ENCODE measurements around the gene STX1B.
A peak's percentile ranks its signal among the peaks of the same experiment; 100 is the strongest.

Gene STX1B

DNA sequence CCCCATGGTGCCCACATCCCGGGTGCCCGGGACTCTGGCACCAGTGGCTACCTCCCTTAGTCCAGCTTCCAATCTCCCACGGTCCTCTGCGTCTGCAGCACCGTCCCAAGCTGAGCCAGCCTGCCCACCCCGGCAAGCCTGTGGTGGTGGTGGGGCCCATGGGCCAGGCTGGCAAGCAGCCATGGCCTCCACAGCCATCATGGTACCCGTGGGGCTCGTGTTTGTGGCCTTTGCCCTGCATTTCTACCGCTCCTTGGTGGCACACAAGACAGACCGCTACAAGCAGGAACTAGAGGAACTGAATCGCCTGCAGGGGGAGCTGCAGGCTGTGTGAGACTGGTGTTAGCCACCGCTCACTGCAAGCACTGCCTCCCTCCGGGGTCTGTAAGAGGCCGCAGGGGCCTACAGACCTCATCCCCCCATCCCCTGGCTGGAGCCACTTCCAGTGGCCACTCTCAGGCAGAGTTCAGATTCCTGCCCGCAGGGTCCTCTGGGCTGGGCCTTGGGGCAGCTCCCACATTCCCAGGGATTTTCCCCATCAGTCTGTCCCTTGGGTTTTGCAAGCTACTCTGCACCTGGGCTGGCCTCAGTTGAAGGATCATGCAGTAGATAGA, 56.8 kb downstream of the STX1B start:
- peaks cover 0 to 41% (median 19%) of the 10 kb centered on the region in 4 experiments for H3K36me3 ChIP-seq (ENCODE audit: control insufficient read depth in 4 of 4, insufficient read depth in 4 of 4, low read length in 3 of 4)
- peak; percentile 74 to 90 (median 87) for DNase-seq
- no peaks in the 10 kb centered on the region for H3K27me3 ChIP-seq (replicated peaks in 2 of 5; ENCODE audit: control insufficient read depth in 4 of 5, insufficient read depth in 5 of 5, low read length in 4 of 5)
- WGBS (ENCODE audit: insufficient coverage): 77% methylated on average over 14 of the region's 15 CpGs
- no peaks in the 10 kb centered on the region for H3K9me3 ChIP-seq (ENCODE audit: control extremely low read depth in 1 of 5, control insufficient read depth in 4 of 5, insufficient read depth in 2 of 5, low read depth in 1 of 5, low read length in 4 of 5)
- CTCF ChIA-PET: interaction anchor here (0.7 to 5.8 kb wide), 13 partner anchors 9 to 432 kb away, joined by 3 to 50 read pairs (median 4); partner anchors contain the start of genes PHKG2 and VKORC1
- H3K27ac ChIP-seq (ENCODE audit: insufficient read depth in 1 of 2, low read depth in 1 of 2, low read length in 2 of 2, poor library complexity in 1 of 2, severe bottlenecking in 2 of 2): no peak overlapping the region
- POLR2A ChIA-PET: interaction anchor here (0.7 kb wide), 1 partner anchor 52 kb away, joined by 3 read pairs; no protein-coding TSS in a partner anchor
- H3K4me1 ChIP-seq (ENCODE audit: control extremely low read depth in 1 of 4, control insufficient read depth in 4 of 4, insufficient read depth in 4 of 4, low read length in 3 of 4): peaks cover 2 to 48% (median 31%) of the 10 kb centered on the region in 4 experiments
- H3K4me3 ChIP-seq (ENCODE audit: control insufficient read depth in 1 of 7, extremely low read depth in 1 of 7, insufficient read depth in 4 of 7, low read depth in 2 of 7, low read length in 6 of 7): no peak overlapping the region

DNA sequence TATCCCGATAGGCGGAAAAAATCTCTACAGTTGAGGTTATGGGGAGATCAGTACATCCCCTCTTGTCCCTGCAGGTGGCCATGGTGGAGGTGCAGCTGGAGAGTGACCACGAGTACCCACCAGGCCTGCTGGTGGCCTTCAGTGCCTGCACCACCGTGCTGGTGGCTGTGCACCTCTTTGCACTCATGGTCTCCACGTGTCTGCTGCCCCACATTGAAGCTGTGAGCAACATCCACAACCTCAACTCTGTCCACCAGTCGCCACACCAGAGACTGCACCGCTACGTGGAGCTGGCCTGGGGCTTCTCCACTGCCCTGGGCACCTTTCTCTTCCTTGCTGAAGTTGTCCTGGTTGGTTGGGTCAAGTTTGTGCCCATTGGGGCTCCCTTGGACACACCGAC, 57.3 kb downstream of the STX1B start:
- Histone ChIP-seq H3K4me1 (ENCODE audit: control extremely low read depth in 1 of 4, control insufficient read depth in 4 of 4, insufficient read depth in 4 of 4, low read length in 3 of 4) (peaks cover 2 to 47% (median 30%) of the 10 kb centered on the region in 4 experiments), H3K27me3 (replicated peaks in 2 of 5; ENCODE audit: control insufficient read depth in 4 of 5, insufficient read depth in 5 of 5, low read length in 4 of 5) (no peaks in the 10 kb centered on the region), H3K36me3 (ENCODE audit: control insufficient read depth in 4 of 4, insufficient read depth in 4 of 4, low read length in 3 of 4) (peaks cover 0 to 41% (median 19%) of the 10 kb centered on the region in 4 experiments), H3K4me3 (ENCODE audit: control insufficient read depth in 1 of 7, extremely low read depth in 1 of 7, insufficient read depth in 4 of 7, low read depth in 2 of 7, low read length in 6 of 7) (no peak overlapping the region), H3K27ac (ENCODE audit: insufficient read depth in 1 of 2, low read depth in 1 of 2, low read length in 2 of 2, poor library complexity in 1 of 2, severe bottlenecking in 2 of 2) (no peak overlapping the region), H3K9me3 (ENCODE audit: control extremely low read depth in 1 of 5, control insufficient read depth in 4 of 5, insufficient read depth in 2 of 5, low read depth in 1 of 5, low read length in 4 of 5) (no peaks in the 10 kb centered on the region)
- POLR2A ChIA-PET: interaction anchor here (0.7 kb wide), 1 partner anchor 51 kb away, joined by 3 read pairs; no protein-coding TSS in a partner anchor
- DNase-seq: no peak
- CTCF ChIA-PET: interaction anchor here (1.3 to 5.8 kb wide), 7 partner anchors 9 to 205 kb away, joined by 3 to 50 read pairs (median 8); partner anchors contain the start of genes PHKG2 and VKORC1
- WGBS (ENCODE audit: insufficient coverage): 97% methylated on average over 9 of the region's 9 CpGs

DNA sequence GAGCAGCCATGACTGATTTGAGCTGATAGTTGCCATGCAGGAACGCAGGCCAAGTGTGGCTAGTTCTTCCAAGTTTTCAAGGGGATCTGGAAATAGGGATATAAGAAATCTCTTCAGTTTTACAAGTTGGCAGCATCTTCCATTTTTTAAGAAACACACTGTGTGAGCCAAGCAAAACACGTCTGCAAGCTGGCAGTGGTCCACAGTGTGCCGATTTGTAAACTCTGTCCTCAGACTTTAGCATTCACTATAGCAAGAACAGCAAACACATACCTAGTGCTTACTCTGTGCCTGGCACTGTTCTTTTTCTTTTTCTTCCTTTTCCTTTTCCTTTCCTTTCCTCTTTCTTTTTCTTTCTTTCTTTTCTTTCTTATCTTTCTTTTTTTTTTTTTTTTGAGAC, 58.7 kb downstream of the STX1B start:
- Histone ChIP-seq H3K27ac (ENCODE audit: insufficient read depth in 1 of 2, low read depth in 1 of 2, low read length in 2 of 2, poor library complexity in 1 of 2, severe bottlenecking in 2 of 2) (no peak overlapping the region), H3K9me3 (ENCODE audit: control extremely low read depth in 1 of 5, control insufficient read depth in 4 of 5, insufficient read depth in 2 of 5, low read depth in 1 of 5, low read length in 4 of 5) (no peaks in the 10 kb centered on the region), H3K4me3 (ENCODE audit: control insufficient read depth in 1 of 7, extremely low read depth in 1 of 7, insufficient read depth in 4 of 7, low read depth in 2 of 7, low read length in 6 of 7) (no peak overlapping the region), H3K36me3 (ENCODE audit: control insufficient read depth in 4 of 4, insufficient read depth in 4 of 4, low read length in 3 of 4) (peaks cover 0 to 52% (median 22%) of the 10 kb centered on the region in 4 experiments), H3K4me1 (ENCODE audit: control extremely low read depth in 1 of 4, control insufficient read depth in 4 of 4, insufficient read depth in 4 of 4, low read length in 3 of 4) (peaks cover 2 to 45% (median 34%) of the 10 kb centered on the region in 4 experiments), H3K27me3 (replicated peaks in 2 of 5; ENCODE audit: control insufficient read depth in 4 of 5, insufficient read depth in 5 of 5, low read length in 4 of 5) (no peaks in the 10 kb centered on the region)
- no peak for DNase-seq
- WGBS (ENCODE audit: insufficient coverage): 97% methylated on average over 3 of the region's 3 CpGs
- POLR2A ChIA-PET: no interaction called here
- CTCF ChIA-PET: interaction anchor here (5.8 kb wide), 1 partner anchor 12 kb away, joined by 50 read pairs; no protein-coding TSS in a partner anchor

DNA sequence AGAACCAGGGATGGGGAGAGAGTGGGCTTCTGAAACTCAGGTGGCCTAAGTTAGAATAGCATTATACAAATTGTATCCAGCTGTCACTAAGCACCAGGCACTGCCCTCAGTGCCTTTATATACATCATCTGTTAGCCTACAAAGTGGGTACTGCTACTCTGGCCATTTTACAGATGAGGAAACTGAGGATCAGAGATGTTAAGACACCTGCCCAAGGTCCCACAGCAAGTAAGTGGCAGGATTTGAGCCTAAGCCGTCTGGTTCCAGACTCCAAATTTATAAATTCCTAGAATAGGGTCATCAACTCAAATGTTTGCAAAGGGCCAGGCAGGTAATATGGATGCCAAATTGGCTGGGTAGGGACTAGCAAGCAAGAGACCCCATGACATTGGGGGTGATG, 59.2 kb downstream of the STX1B start:
- WGBS (ENCODE audit: insufficient coverage): 83% methylated on average over 1 of the region's 1 CpG
- Histone ChIP-seq H3K4me1 (ENCODE audit: control extremely low read depth in 1 of 4, control insufficient read depth in 4 of 4, insufficient read depth in 4 of 4, low read length in 3 of 4) (peaks cover 2 to 42% (median 30%) of the 10 kb centered on the region in 4 experiments), H3K36me3 (ENCODE audit: control insufficient read depth in 4 of 4, insufficient read depth in 4 of 4, low read length in 3 of 4) (peaks cover 0 to 53% (median 25%) of the 10 kb centered on the region in 4 experiments), H3K27me3 (replicated peaks in 2 of 5; ENCODE audit: control insufficient read depth in 4 of 5, insufficient read depth in 5 of 5, low read length in 4 of 5) (no peaks in the 10 kb centered on the region), H3K9me3 (ENCODE audit: control extremely low read depth in 1 of 5, control insufficient read depth in 4 of 5, insufficient read depth in 2 of 5, low read depth in 1 of 5, low read length in 4 of 5) (no peaks in the 10 kb centered on the region), H3K4me3 (ENCODE audit: control insufficient read depth in 1 of 7, extremely low read depth in 1 of 7, insufficient read depth in 4 of 7, low read depth in 2 of 7, low read length in 6 of 7) (peak overlapping the region in 3 of 7 experiments; percentile 92 to 99 (median 94)), H3K27ac (ENCODE audit: insufficient read depth in 1 of 2, low read depth in 1 of 2, low read length in 2 of 2, poor library complexity in 1 of 2, severe bottlenecking in 2 of 2) (peak overlapping the region in 1 of 2 experiments; percentile 89)
- CTCF ChIA-PET: interaction anchor here (1.9 to 5.8 kb wide), 2 partner anchors 10 to 11 kb away, joined by 10 to 50 read pairs; no protein-coding TSS in a partner anchor
- DNase-seq: no peak
- POLR2A ChIA-PET: no interaction called here

DNA sequence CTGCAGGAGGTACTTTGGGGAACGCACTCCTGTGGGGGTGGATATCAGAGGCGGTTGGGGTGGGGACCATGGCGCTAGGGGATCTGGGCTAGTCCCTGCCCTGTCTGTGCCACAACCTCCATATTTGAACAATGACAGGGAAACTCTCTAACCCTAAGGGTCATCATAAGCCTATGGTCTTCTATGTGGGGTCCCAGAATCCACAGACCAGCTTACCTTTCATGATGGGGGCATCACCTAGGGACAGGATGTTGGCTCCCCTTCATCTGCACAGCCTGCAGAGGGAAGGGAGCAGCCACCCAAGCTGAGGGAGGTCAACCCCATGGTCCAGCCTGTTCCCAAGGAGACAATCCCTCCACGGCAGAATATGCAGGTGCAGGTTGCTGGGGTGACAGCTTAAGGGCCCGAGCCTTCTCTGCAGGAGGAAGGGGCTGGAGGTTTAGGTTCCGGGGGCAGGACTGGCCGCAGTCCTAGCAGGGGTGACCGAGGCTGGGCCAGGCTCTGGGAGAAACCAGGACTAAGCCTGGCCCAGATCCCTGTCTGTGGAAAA, 59.8 kb downstream of the STX1B start:
- H3K4me1 ChIP-seq (ENCODE audit: control extremely low read depth in 1 of 4, control insufficient read depth in 4 of 4, insufficient read depth in 4 of 4, low read length in 3 of 4): peaks cover 2 to 42% (median 30%) of the 10 kb centered on the region in 4 experiments
- 76% methylated on average over 3 of the region's 8 CpGs for WGBS (ENCODE audit: insufficient coverage)
- ChIA-PET POLR2A (no interaction called here), CTCF (interaction anchor here (1.2 to 3.3 kb wide), 4 partner anchors 8 to 16 kb away, joined by 3 to 14 read pairs (median 7); no protein-coding TSS in a partner anchor)
- H3K36me3 ChIP-seq (ENCODE audit: control insufficient read depth in 4 of 4, insufficient read depth in 4 of 4, low read length in 3 of 4): peaks cover 0 to 51% (median 25%) of the 10 kb centered on the region in 4 experiments
- no peaks in the 10 kb centered on the region for H3K9me3 ChIP-seq (ENCODE audit: control extremely low read depth in 1 of 5, control insufficient read depth in 4 of 5, insufficient read depth in 2 of 5, low read depth in 1 of 5, low read length in 4 of 5)
- H3K27ac ChIP-seq (ENCODE audit: insufficient read depth in 1 of 2, low read depth in 1 of 2, low read length in 2 of 2, poor library complexity in 1 of 2, severe bottlenecking in 2 of 2): peak overlapping the region in 1 of 2 experiments; percentile 89
- H3K4me3 ChIP-seq (ENCODE audit: control insufficient read depth in 1 of 7, extremely low read depth in 1 of 7, insufficient read depth in 4 of 7, low read depth in 2 of 7, low read length in 6 of 7): peak overlapping the region; percentile 29 to 99 (median 87)
- H3K27me3 ChIP-seq (replicated peaks in 2 of 5; ENCODE audit: control insufficient read depth in 4 of 5, insufficient read depth in 5 of 5, low read length in 4 of 5): no peaks in the 10 kb centered on the region
- DNase-seq: no peak

DNA sequence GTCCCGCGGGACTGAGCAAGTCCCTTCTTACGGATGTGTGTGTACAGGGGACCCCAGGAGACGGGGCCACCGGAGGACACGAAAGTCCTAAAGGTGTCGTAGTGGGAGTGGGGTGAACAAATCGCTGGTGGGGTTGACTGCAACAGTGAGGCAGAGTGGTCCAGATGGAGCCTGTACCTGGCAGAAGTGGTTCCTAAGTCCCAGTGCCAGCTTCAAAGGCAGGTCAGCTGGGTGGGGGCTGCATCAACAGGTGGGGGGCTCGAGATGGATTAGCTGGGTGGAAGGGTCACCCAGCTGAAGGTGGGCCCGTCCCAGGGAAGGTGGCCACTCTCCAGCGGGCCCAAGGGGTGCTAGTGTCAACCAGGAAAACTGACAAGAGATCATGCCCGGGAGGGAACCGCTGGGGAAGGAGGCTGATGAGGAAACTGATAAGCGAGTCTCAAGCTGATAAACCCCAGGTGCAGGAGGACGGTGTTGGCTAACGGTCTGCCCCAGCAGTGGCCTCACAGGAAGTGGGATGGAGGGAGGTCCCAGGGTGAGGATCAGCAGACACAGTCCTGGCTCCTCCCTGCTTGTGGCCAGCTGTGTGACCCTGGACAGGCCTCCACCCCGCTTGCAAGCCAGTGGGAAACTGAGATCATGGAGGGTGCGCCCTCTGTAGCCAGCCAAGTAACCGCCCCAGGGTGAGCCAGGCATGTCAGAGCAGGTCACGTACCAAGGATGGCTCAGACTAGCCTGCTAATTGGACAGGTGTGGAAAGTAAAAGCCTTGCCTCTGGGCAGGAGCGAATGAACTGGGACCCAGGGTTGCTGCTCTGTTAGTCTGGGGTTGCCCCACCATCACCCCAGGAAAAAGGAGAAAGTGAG, 60.6 kb downstream of the STX1B start:
- H3K4me3 ChIP-seq (ENCODE audit: control insufficient read depth in 1 of 7, extremely low read depth in 1 of 7, insufficient read depth in 4 of 7, low read depth in 2 of 7, low read length in 6 of 7): peak overlapping the region; percentile 29 to 99 (median 87)
- peak in 2 of 3 donors; percentile 39 to 50 for DNase-seq
- ChIA-PET POLR2A (no interaction called here), CTCF (interaction anchor here (1.2 to 3.3 kb wide), 4 partner anchors 8 to 15 kb away, joined by 3 to 14 read pairs (median 7); no protein-coding TSS in a partner anchor)
- peaks cover 2 to 42% (median 30%) of the 10 kb centered on the region in 4 experiments for H3K4me1 ChIP-seq (ENCODE audit: control extremely low read depth in 1 of 4, control insufficient read depth in 4 of 4, insufficient read depth in 4 of 4, low read length in 3 of 4)
- H3K27ac ChIP-seq (ENCODE audit: insufficient read depth in 1 of 2, low read depth in 1 of 2, low read length in 2 of 2, poor library complexity in 1 of 2, severe bottlenecking in 2 of 2): peak overlapping the region; percentile 67 to 89
- WGBS (ENCODE audit: insufficient coverage): 0% methylated on average over 18 of the region's 21 CpGs
- H3K9me3 ChIP-seq (ENCODE audit: control extremely low read depth in 1 of 5, control insufficient read depth in 4 of 5, insufficient read depth in 2 of 5, low read depth in 1 of 5, low read length in 4 of 5): no peaks in the 10 kb centered on the region
- H3K27me3 ChIP-seq (replicated peaks in 2 of 5; ENCODE audit: control insufficient read depth in 4 of 5, insufficient read depth in 5 of 5, low read length in 4 of 5): no peaks in the 10 kb centered on the region
- peaks cover 0 to 58% (median 26%) of the 10 kb centered on the region in 4 experiments for H3K36me3 ChIP-seq (ENCODE audit: control insufficient read depth in 4 of 4, insufficient read depth in 4 of 4, low read length in 3 of 4)
